Choroid plexus epithelial cell (primary cell): ENCODE measurements around the gene SCAI.
"Not testable (repeated sequence)": the region's sequence is repeated elsewhere in the genome, so short reads cannot be mapped to it uniquely, and the experiment has no call there.

Source experiments
- DNase-seq: peaks from one replicate; pipeline ENCODE4 v3.0.0-alpha.2; 2010; ENCODE audit warnings: low read depth
- H3K4me3 ChIP-seq: 2 replicates; pipeline ENCODE4 v1.5.1; 2011; ENCODE audit warnings: low read depth, mild to moderate bottlenecking, control low read depth, low read length, moderate library complexity
- TF ChIP-seq, protein P1 (sequence below): conservative IDR thresholded peaks from 2 replicates; pipeline ENCODE4 v1.5.1; 2011; ENCODE audit warnings: low read depth, mild to moderate bottlenecking, control low read depth, inconsistent platforms, low read length, moderate library complexity

SCAI gene

DNA sequence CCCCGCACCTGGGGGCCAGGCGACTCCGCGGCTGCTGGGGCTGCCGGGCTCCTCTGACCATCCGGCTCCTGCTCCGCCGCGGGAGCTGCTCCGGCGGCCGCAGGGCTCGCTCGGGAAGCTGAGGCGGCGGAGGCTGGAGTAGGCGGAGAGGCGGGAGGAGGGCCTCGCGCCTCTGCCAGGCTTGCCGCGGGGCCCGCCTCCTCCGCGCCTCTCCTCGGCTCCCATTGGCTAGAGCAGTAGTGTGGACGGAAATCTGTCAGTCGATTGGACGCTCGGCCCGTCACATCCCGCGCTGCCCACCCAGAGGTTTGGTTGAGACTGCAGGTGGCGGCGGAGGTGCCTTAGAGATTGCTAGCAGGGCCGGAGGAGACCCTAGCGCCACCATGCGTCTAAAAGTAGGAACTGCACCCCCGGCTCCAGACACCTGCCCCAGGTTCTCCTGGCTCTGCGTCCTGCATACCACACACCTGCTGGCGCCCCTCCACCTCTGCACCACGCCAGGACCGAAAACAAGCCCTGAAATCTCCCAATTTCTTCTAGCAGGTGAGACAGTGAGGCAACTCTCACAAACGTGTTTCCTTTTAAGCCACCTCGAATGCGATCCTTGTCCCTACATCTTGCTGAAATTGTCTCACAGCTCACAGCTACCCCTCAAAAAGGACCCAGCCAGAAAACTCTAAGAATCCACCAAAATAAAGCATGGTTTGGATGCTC lies at the start of gene SCAI:
Gene SCAI (minus strand): TSS at position 152 of the 714 bp plus-strand sequence. CDS start 91 bp downstream, at position 61.
- peak; percentile 100 for DNase-seq
- TF ChIP-seq, protein P1, sequence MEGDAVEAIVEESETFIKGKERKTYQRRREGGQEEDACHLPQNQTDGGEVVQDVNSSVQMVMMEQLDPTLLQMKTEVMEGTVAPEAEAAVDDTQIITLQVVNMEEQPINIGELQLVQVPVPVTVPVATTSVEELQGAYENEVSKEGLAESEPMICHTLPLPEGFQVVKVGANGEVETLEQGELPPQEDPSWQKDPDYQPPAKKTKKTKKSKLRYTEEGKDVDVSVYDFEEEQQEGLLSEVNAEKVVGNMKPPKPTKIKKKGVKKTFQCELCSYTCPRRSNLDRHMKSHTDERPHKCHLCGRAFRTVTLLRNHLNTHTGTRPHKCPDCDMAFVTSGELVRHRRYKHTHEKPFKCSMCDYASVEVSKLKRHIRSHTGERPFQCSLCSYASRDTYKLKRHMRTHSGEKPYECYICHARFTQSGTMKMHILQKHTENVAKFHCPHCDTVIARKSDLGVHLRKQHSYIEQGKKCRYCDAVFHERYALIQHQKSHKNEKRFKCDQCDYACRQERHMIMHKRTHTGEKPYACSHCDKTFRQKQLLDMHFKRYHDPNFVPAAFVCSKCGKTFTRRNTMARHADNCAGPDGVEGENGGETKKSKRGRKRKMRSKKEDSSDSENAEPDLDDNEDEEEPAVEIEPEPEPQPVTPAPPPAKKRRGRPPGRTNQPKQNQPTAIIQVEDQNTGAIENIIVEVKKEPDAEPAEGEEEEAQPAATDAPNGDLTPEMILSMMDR, result peak; percentile 95
- H3K4me3 ChIP-seq, result peak within 1 kb of the TSS; percentile 67

DNA sequence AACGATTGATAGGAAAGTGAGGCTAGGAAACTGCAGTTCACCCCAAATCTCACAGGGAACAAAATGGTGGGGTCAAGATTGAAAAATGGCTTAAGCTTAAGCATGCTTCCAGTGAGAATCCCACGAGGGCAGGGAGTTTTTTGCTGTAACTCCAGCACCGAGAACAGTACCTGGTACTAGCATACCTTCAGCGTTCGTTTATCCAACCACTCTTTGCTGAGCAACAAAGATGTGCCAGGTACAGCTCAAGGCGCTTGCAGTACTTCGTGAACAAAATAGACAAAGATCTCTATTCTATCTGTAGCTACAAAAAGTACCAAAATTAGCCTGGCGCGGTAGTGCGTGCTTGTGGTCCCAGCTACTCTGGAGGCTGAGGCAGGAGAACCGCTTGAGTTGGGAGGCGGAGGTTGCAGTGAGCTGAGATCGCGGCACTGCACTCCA lies 47.1 kb upstream of the SCAI start:
- peak overlapping the region; percentile 99 for H3K4me3 ChIP-seq
- TF ChIP-seq, protein P1, result no peak
- DNase-seq, result peak; percentile 13

DNA sequence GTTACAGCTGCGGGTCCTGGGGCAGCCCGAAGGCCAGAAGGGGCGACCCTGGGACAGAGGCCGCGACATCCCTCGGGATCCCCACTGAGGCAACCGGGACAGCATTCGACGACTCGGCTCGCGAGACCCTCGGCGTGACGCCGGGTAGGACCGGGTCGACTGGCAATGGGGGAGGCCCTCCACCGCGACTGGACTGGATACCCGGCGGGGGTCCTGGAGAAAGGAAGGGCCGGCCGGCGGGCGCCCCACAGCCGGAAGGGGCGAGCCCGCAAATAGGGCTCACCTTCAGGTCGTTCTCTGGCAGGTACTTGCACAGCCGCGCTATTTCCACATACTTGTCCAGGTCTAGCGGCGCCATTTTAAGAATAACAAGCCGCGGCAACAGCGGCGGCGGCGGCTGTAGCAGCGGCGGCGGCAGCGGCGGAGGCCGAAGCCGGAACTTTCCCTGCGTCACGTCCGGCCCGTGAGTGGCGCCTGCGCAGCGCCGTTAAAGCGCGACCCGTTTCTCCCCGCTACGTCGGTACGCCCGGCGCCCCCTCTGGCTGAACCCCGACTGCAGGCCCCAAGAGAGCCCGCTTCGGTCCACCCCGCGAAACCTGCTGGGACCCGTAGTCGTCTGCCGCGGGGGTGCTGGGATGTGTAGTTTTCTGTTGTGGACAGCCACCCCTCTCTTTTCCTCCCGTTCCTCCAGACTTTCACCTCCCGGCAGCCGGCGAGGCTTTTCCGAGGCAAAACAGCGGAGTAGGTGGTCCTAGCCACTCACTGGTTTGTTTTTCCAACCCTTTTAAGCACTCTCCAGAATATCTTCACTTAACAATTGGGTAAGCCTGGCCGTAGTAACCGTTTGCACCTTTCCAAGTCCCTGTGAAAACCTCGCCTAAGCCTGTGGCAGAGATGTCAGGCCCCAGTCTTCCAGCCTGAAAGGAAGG lies 46.3 kb upstream of the SCAI start, which contains the start of gene PPP6C:
Gene PPP6C (minus strand): TSS at position 443 of the 929 bp plus-strand sequence. CDS start 85 bp downstream, at position 358.
- peak; percentile 98 for DNase-seq
- peak within 1 kb of the TSS; percentile 99 for H3K4me3 ChIP-seq
- TF ChIP-seq, protein P1, result peak; percentile 70

DNA sequence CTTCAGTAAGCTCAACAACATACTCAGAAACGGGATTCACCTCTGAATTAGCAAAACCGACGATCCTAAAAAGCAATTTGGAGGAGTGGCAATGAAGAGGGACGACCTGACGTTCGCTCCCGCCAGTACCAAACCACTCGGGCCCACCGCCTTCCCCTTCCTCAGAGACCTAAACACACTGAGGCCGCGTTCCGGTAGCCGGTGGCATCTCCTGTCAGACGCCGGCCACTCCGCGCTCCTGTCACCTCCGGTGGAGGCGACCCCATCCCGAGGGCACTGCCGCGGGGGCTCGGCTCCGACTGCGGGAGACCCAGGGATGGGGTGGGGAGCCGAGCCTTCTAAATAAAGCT lies 45.7 kb upstream of the SCAI start:
- peak; percentile 8 for DNase-seq
- H3K4me3 ChIP-seq, result peak overlapping the region; percentile 99
- TF ChIP-seq, protein P1, result no peak

DNA sequence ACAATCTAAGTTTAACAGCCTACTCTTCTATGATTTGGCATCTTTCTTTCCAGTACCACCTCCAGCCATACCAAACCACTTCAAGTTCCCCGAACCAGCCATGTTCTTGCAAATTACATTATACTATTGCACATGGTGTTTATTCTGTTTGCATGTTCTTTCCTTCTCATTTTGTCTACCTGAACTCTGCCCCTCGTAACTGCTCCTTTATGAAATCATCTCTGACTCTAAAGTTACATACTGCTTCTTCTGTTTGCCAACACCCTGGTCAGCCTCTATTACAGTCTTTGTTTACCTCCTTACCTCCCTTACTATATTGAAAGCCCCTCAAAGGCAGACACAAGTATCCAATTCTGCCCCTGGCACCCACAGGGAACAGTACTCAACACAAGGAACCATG lies 40.2 kb upstream of the SCAI start:
- TF ChIP-seq, protein P1, result no peak
- no peak for DNase-seq
- no peak overlapping the region for H3K4me3 ChIP-seq

DNA sequence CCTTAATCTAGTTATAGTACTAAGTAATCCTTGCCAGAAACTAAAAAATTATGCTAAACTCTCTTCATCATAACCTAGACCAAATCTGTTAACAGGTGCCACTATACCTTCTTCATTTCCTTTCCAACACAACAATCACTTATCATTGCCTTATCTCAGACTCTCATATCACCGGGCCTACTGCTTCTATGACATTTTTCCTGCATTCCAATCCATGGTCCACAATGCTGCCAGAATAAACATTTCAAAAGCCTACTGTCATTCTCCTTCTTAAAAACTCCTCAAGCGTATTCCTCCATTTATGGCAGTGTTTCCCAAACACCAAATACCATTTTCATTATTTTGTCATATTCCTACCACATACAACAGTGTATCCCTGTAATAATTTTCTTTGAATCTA lies 39.7 kb upstream of the SCAI start:
- TF ChIP-seq, protein P1, result no peak
- no peak for DNase-seq
- H3K4me3 ChIP-seq, result no peak overlapping the region

DNA sequence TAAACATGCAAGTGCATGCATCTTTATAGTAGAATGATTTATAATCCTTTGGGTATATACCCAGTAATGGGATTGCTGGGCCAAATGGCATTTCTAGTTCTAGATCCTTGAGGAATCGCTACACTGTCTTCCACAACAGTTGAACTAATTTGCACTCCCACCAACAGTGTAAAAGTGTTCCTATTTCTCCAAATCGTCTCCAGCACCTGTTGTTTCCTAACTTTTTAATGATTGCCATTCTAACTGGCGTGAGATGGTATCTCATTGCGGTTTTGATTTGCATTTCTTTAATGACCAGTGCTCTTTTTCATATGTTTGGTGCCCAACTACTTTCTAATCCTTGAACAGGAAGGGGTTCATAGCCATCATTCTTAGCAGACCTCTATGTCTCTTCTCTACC lies 38.4 kb upstream of the SCAI start:
- H3K4me3 ChIP-seq, DNase-seq: not testable (repeated sequence)
